Suprapubic skin (tissue), 4 donors: ENCODE data around the gene PLXND1. TPM values are rescaled to one million over a fixed set of nuclear protein-coding genes. Genes with fewer than 3 reads are reported as not detected.

ENCODE experiments used
- DNase-seq, 2 donors: peaks; one replicate each; pipeline ENCODE4 v3.0.0-alpha.2; 2019; ENCODE audit warnings: low spot score in 2 of 2
- H3K27ac ChIP-seq: fragments of 200-600 bp; sonication (generic); one replicate; pipeline ENCODE4 v1.5.1; 2019
- H3K27me3 ChIP-seq: fragments of 200-600 bp; sonication (generic); one replicate; pipeline ENCODE4 v1.5.1; 2019
- H3K36me3 ChIP-seq: fragments of 200-600 bp; sonication (generic); one replicate; pipeline ENCODE4 v1.5.1; 2019
- H3K4me1 ChIP-seq: fragments of 200-600 bp; sonication (generic); one replicate; pipeline ENCODE4 v1.5.1; 2019
- H3K4me3 ChIP-seq: fragments of 200-600 bp; sonication (generic); one replicate; pipeline ENCODE4 v1.5.1; 2019; ENCODE audit warnings: mild to moderate bottlenecking
- H3K9me3 ChIP-seq: fragments of 200-600 bp; sonication (generic); one replicate; pipeline ENCODE4 v1.5.1; 2019
- EP300 ChIP-seq: sonication (generic); formaldehyde crosslinking; IDR thresholded peaks from one replicate; pipeline ENCODE4 v1.6.1; 2017; ENCODE audit warnings: antibody characterized with exemption
- POLR2A ChIP-seq, 2 donors: fragments of 450-650 bp; IDR thresholded peaks; one replicate each; pipeline ENCODE4 v1.6.1; 2017; ENCODE audit warnings: antibody characterized with exemption in 2 of 2, mild to moderate bottlenecking in 2 of 2, moderate library complexity in 2 of 2
- POLR2AphosphoS5 ChIP-seq, 3 donors: sonication (generic); formaldehyde crosslinking; IDR thresholded peaks; one replicate each; pipeline ENCODE4 v1.6.1; 2017; ENCODE audit warnings: antibody characterized with exemption in 3 of 3
- WGBS: methylation state at CpG from one replicate; pipeline ENCODE4 v1.1.5; 2018; 5-methylcytosine and 5-hydroxymethylcytosine counted together
- total RNA-seq, 4 donors: library from RNA; depleted of rRNA; stranded (reverse); fragments of >200 nt; gene quantifications; one replicate each; pipeline ENCODE4 v1.1.0, GENCODE V29; 2016
- TF ChIP-seq, protein P1 (sequence below), 2 donors: fragments of 200-600 bp in 1 of 2; fragments of 450-650 bp in 1 of 2; sonication (generic) in 1 of 2; IDR thresholded peaks; one replicate each; pipeline ENCODE4 v1.5.1; 2016 to 2019; ENCODE audit warnings: antibody characterized with exemption in 2 of 2, mild to moderate bottlenecking in 1 of 2, moderate library complexity in 1 of 2

Gene PLXND1
- total RNA-seq, 4 donors from 2014 or later = 19.0 to 51.0 (median 30.8) TPM

DNA sequence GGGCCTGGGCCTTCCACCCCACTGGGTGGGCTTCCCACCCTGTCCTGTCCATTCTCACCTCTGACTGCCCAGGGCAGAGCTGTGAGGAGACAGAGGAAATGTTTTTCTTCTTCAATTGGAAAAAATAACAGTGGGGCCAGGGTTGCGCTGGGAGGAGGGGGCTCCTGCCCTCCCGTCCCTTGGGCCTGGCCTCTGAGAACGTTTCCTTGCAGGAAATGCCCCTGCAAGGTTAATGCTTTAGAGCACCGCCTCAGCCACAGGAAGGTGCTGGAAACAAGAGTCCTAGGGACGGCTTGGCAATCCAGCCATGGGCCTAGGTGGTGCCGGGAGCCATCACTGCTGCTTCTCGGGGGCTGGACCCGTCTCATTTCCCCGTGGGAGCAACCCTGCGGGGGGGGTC lies 3.8 kb upstream of the PLXND1 start:
- no peak for DNase-seq
- Histone ChIP-seq H3K4me3 (no peak overlapping the region), H3K27me3 (peaks cover 3% of the 10 kb centered on the region), H3K9me3 (no peaks in the 10 kb centered on the region), H3K27ac (no peak overlapping the region), H3K36me3 (no peaks in the 10 kb centered on the region), H3K4me1 (peaks cover 74% of the 10 kb centered on the region)
- no peak for TF ChIP-seq EP300
- TF ChIP-seq POLR2A (IDR thresholded peaks at IDR 0.05) = no peak
- TF ChIP-seq, protein P1, sequence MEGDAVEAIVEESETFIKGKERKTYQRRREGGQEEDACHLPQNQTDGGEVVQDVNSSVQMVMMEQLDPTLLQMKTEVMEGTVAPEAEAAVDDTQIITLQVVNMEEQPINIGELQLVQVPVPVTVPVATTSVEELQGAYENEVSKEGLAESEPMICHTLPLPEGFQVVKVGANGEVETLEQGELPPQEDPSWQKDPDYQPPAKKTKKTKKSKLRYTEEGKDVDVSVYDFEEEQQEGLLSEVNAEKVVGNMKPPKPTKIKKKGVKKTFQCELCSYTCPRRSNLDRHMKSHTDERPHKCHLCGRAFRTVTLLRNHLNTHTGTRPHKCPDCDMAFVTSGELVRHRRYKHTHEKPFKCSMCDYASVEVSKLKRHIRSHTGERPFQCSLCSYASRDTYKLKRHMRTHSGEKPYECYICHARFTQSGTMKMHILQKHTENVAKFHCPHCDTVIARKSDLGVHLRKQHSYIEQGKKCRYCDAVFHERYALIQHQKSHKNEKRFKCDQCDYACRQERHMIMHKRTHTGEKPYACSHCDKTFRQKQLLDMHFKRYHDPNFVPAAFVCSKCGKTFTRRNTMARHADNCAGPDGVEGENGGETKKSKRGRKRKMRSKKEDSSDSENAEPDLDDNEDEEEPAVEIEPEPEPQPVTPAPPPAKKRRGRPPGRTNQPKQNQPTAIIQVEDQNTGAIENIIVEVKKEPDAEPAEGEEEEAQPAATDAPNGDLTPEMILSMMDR (IDR thresholded peaks at IDR 0.05) = no peak
- TF ChIP-seq POLR2AphosphoS5 (IDR thresholded peaks at IDR 0.05) = no peak
- 59% methylated on average over 10 of the region's 10 CpGs for WGBS

DNA sequence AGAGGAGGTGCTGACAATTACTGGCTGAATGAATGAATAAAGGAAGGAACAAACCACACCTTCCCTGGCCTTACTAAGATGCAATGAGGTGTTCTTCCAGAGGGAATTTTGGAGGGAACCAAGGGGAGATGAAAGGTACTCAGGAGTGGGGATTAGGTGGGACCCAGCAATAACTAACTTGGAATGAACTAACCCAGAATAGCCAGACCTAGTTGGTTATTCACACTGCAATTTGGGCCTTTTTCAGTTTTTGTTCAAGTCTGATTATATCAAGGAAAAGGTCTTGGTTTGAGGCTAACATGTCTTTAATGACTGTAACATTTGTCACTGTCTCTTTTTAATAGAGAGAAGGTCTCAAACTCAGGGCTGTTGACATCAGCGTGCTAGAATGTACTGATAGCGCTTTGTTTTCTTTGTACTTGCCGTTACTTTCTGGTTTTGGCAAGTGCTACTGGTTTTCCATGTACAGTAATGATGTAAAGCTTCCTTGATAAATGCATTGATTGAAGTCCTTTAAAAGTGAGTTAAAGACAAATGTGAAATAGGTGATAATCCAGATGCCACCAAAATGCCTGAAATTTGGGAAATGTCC lies 3.2 kb upstream of the PLXND1 start:
- 34% methylated on average over 3 of the region's 3 CpGs for WGBS
- TF ChIP-seq EP300 (no peak), POLR2A (IDR thresholded peaks at IDR 0.05) (no peak), POLR2AphosphoS5 (IDR thresholded peaks at IDR 0.05) (no peak)
- TF ChIP-seq, protein P1 (IDR thresholded peaks at IDR 0.05) = no peak
- H3K36me3 ChIP-seq = no peaks in the 10 kb centered on the region
- H3K27me3 ChIP-seq = peaks cover 3% of the 10 kb centered on the region
- peaks cover 74% of the 10 kb centered on the region for H3K4me1 ChIP-seq
- no peak overlapping the region for H3K4me3 ChIP-seq
- no peaks in the 10 kb centered on the region for H3K9me3 ChIP-seq
- H3K27ac ChIP-seq = no peak overlapping the region
- no peak for DNase-seq

DNA sequence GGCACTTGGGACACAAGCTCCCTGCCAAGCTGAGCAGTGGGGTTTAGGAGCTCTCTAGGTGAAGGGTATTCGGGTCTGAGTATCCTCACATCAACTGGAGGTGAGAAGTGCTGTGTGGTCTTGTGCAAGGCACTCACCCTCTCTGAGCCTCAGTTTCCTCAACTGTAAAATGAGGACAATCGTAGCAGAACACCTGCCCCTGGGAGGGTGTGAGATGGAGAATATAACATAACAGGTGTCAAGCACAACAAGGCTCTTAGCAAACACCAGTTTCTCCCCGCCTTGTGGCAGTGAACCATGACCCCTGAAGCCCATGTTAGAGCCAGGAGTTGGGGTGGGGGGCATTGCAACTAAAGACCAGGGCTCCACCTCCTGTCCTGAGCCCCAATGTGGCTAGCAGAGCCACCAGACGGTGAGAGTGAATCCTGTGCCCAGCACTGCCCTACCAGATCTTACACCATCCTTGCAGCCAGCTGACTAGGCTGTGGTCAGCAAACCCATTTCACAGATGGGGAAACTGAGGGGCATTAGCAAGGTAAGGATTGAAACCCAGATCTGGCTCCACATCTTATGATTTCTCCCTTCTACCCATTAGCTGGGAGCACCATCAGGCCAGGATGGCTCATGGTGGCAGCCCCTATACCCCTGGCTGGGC lies 2.6 kb upstream of the PLXND1 start:
- H3K27me3 ChIP-seq = peaks cover 3% of the 10 kb centered on the region
- no peak for TF ChIP-seq POLR2A (IDR thresholded peaks at IDR 0.05)
- TF ChIP-seq, protein P1 (IDR thresholded peaks at IDR 0.05) = no peak
- TF ChIP-seq EP300 = no peak
- TF ChIP-seq POLR2AphosphoS5 (IDR thresholded peaks at IDR 0.05) = no peak
- no peak overlapping the region for H3K27ac ChIP-seq
- H3K9me3 ChIP-seq = no peaks in the 10 kb centered on the region
- DNase-seq = no peak
- H3K36me3 ChIP-seq = no peaks in the 10 kb centered on the region
- 82% methylated on average over 3 of the region's 4 CpGs for WGBS
- H3K4me3 ChIP-seq = no peak overlapping the region
- H3K4me1 ChIP-seq = peaks cover 74% of the 10 kb centered on the region

DNA sequence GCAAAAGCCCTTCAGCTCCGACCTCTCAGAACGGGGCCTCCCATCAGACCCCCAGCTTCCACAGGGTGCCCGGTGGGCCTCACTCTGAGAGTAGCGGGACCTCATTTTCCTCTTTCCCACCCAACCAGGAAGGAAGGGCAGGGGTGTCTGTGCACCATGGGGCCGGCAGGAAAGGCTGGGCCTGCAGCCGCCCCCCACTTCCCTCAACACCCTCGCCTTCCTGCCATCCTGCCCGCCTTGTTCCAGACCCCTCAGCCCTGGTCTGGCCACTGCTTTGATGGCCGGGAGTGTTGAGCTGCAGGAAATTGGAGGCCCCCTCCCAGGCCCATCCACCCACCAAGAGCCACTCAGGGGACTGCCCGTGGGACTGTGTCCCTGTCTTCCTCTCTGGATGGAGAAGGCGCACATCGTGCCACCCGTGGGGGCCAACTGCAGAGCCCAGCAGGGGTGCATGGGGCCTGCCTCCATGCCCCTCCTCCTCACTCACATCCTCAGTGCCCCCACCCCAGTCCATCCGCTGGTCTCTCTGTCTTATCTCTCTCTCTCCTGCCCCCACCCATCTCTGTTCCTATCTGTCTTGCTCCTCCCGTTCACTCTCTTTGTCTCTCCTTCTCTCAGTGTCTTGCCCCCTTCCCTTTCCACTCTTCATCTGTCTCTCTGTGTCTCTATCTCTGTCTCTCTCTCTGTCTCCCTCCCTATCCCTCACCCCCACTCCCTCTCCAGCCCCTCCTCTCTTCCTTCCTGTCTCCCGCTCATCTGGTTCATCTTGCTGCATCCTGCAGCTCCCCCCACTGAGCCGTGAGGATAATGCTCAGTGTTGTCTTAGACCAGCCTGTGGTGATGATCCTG lies 1.8 kb upstream of the PLXND1 start:
- H3K4me1 ChIP-seq = peaks cover 76% of the 10 kb centered on the region
- TF ChIP-seq POLR2AphosphoS5 (IDR thresholded peaks at IDR 0.05) (no peak), POLR2A (IDR thresholded peaks at IDR 0.05) (no peak), EP300 (no peak)
- TF ChIP-seq, protein P1 (IDR thresholded peaks at IDR 0.05) = no peak
- no peak overlapping the region for H3K4me3 ChIP-seq
- DNase-seq = no peak
- no peaks in the 10 kb centered on the region for H3K9me3 ChIP-seq
- peaks cover 3% of the 10 kb centered on the region for H3K27me3 ChIP-seq
- WGBS = 45% methylated on average over 13 of the region's 17 CpGs
- no peaks in the 10 kb centered on the region for H3K36me3 ChIP-seq
- H3K27ac ChIP-seq = peak overlapping the region; percentile 90
